Central memory CD8-positive, alpha-beta T cell (primary cell): ENCODE data around the gene DDX49.
A peak's percentile ranks its signal among the peaks of the same experiment; 100 is the strongest.

ENCODE experiments used
- ATAC-seq: fragments of 150-1000 bp; cut with Tn5 transposase; replicated peaks from 2 replicates; pipeline ENCODE4 v1.10.0; 2022; ENCODE audit warnings: mild to moderate bottlenecking, moderate FRiP score, moderate number of reproducible peaks; ENCODE audit not compliant: poor library complexity, severe bottlenecking; ENCODE audit errors: extremely low read depth
- DNase-seq, 2 donors: peaks; one replicate each; pipeline ENCODE4 v3.0.0; 2021; ENCODE audit warnings: low spot score in 2 of 2
- H3K27ac Mint-ChIP-seq: one replicate; pipeline ENCODE4 v1.8.0; 2022; ENCODE audit warnings: low read depth, mild to moderate bottlenecking, moderate library complexity, mixed read lengths
- H3K27me3 Mint-ChIP-seq: one replicate; pipeline ENCODE4 v1.8.0; 2022; ENCODE audit warnings: mixed read lengths
- H3K36me3 Mint-ChIP-seq: one replicate; pipeline ENCODE4 v1.8.0; 2022; ENCODE audit warnings: mild to moderate bottlenecking, moderate library complexity, mixed read lengths; ENCODE audit not compliant: insufficient read depth
- H3K4me1 Mint-ChIP-seq: one replicate; pipeline ENCODE4 v1.8.0; 2022; ENCODE audit warnings: mixed read lengths
- H3K4me3 Mint-ChIP-seq: one replicate; pipeline ENCODE4 v1.8.0; 2022; ENCODE audit warnings: mild to moderate bottlenecking, moderate library complexity, mixed read lengths
- H3K9me3 Mint-ChIP-seq: one replicate; pipeline ENCODE4 v1.8.0; 2022; ENCODE audit warnings: mixed read lengths

DDX49 gene

GRCh38 chr19:18919086-18919899 lies at the start of gene DDX49, which contains the start of gene COPE:
Gene DDX49, plus strand, starts transcription at chr19:18919715. Its CDS starts 27 bp downstream, at chr19:18919742.
Gene COPE, minus strand, starts transcription at chr19:18919387. Its CDS starts 39 bp downstream, at chr19:18919348.
- peaks cover 31% of the 10 kb centered on the region for H3K36me3 Mint-ChIP-seq
- peak within 1 kb of the TSS; percentile 81 for H3K27ac Mint-ChIP-seq
- ATAC-seq (peak; percentile 92), DNase-seq (peak; percentile 94 to 98)
- peak within 1 kb of the TSS; percentile 79 for H3K4me3 Mint-ChIP-seq
- no peaks in the 10 kb centered on the region for H3K9me3 Mint-ChIP-seq
- peaks cover 36% of the 10 kb centered on the region for H3K4me1 Mint-ChIP-seq
- no peaks in the 10 kb centered on the region for H3K27me3 Mint-ChIP-seq

GRCh38 chr19:18869781-18870530 lies 49.6 kb upstream of the DDX49 start:
- ATAC-seq (no peak), DNase-seq (no peak)
- H3K4me1 Mint-ChIP-seq: peaks cover 12% of the 10 kb centered on the region
- H3K27ac Mint-ChIP-seq: no peak overlapping the region
- no peaks in the 10 kb centered on the region for H3K27me3 Mint-ChIP-seq
- no peaks in the 10 kb centered on the region for H3K9me3 Mint-ChIP-seq
- H3K36me3 Mint-ChIP-seq: peaks cover 23% of the 10 kb centered on the region
- H3K4me3 Mint-ChIP-seq: no peak overlapping the region

- H3K27me3 Mint-ChIP-seq: no peaks in the 10 kb centered on the region
- H3K27ac Mint-ChIP-seq: peak overlapping the region; percentile 59
- peaks cover 12% of the 10 kb centered on the region for H3K4me1 Mint-ChIP-seq
- no peaks in the 10 kb centered on the region for H3K9me3 Mint-ChIP-seq
- DNase-seq: no peak
- peak overlapping the region; percentile 16 for H3K4me3 Mint-ChIP-seq
- no peak for ATAC-seq
- H3K36me3 Mint-ChIP-seq: peaks cover 21% of the 10 kb centered on the region
Observed at GRCh38 chr19:18870531-18871172, 48.9 kb upstream of the DDX49 start.

GRCh38 chr19:18871543-18871942 lies 48.0 kb upstream of the DDX49 start:
- Mint-ChIP-seq H3K9me3 (no peaks in the 10 kb centered on the region), H3K4me1 (peaks cover 12% of the 10 kb centered on the region), H3K27ac (no peak overlapping the region), H3K36me3 (peaks cover 13% of the 10 kb centered on the region), H3K4me3 (no peak overlapping the region), H3K27me3 (no peaks in the 10 kb centered on the region)
- DNase-seq (no peak), ATAC-seq (no peak)

GRCh38 chr19:18875726-18876125 lies 43.8 kb upstream of the DDX49 start:
- no peak overlapping the region for H3K27ac Mint-ChIP-seq

GRCh38 chr19:18876865-18877264 lies 42.6 kb upstream of the DDX49 start:
- Mint-ChIP-seq H3K27ac (no peak overlapping the region), H3K36me3 (peaks cover 1% of the 10 kb centered on the region), H3K4me1 (peaks cover under 1% of the 10 kb centered on the region), H3K4me3 (no peak overlapping the region), H3K9me3 (no peaks in the 10 kb centered on the region), H3K27me3 (no peaks in the 10 kb centered on the region)
- DNase-seq (no peak), ATAC-seq (no peak)

More at GRCh38 chr19:18875726-18876125, 43.8 kb upstream of the DDX49 start:
- ATAC-seq (no peak), DNase-seq (no peak)
- no peak overlapping the region for H3K4me3 Mint-ChIP-seq
- no peaks in the 10 kb centered on the region for H3K9me3 Mint-ChIP-seq
- peaks cover 1% of the 10 kb centered on the region for H3K36me3 Mint-ChIP-seq
- peaks cover 10% of the 10 kb centered on the region for H3K4me1 Mint-ChIP-seq
- H3K27me3 Mint-ChIP-seq: no peaks in the 10 kb centered on the region

GRCh38 chr19:18878058-18878797 lies 41.3 kb upstream of the DDX49 start:
- no peak for ATAC-seq
- H3K4me1 Mint-ChIP-seq: peaks cover 2% of the 10 kb centered on the region

GRCh38 chr19:18878858-18879578 lies 40.5 kb upstream of the DDX49 start:
- H3K9me3 Mint-ChIP-seq: no peaks in the 10 kb centered on the region
- H3K27ac Mint-ChIP-seq: no peak overlapping the region
- no peaks in the 10 kb centered on the region for H3K27me3 Mint-ChIP-seq
- ATAC-seq (no peak), DNase-seq (no peak)
- H3K4me1 Mint-ChIP-seq: peaks cover 10% of the 10 kb centered on the region
- H3K4me3 Mint-ChIP-seq: no peak overlapping the region
- no peaks in the 10 kb centered on the region for H3K36me3 Mint-ChIP-seq

More at GRCh38 chr19:18878058-18878797, 41.3 kb upstream of the DDX49 start:
- Mint-ChIP-seq H3K27ac (no peak overlapping the region), H3K4me3 (no peak overlapping the region), H3K27me3 (no peaks in the 10 kb centered on the region), H3K36me3 (no peaks in the 10 kb centered on the region), H3K9me3 (no peaks in the 10 kb centered on the region)
- no peak for DNase-seq

GRCh38 chr19:18879579-18880373 lies 39.7 kb upstream of the DDX49 start:
- Mint-ChIP-seq H3K27me3 (no peaks in the 10 kb centered on the region), H3K27ac (no peak overlapping the region), H3K4me3 (no peak overlapping the region), H3K4me1 (peaks cover 12% of the 10 kb centered on the region), H3K9me3 (no peaks in the 10 kb centered on the region), H3K36me3 (no peaks in the 10 kb centered on the region)
- DNase-seq (no peak), ATAC-seq (peak; percentile 52)

- Mint-ChIP-seq H3K27ac (peak overlapping the region; percentile 14), H3K4me3 (no peak overlapping the region), H3K27me3 (peaks cover 2% of the 10 kb centered on the region), H3K36me3 (no peaks in the 10 kb centered on the region), H3K9me3 (no peaks in the 10 kb centered on the region), H3K4me1 (peaks cover 12% of the 10 kb centered on the region)
- DNase-seq (no peak), ATAC-seq (no peak)
Observed at GRCh38 chr19:18881491-18881890, 38.0 kb upstream of the DDX49 start.
